T-helper 22 cell (primary cell): ENCODE data around the gene DLG2.
"Not testable (repeated sequence)": the region's sequence is repeated elsewhere in the genome, so short reads cannot be mapped to it uniquely, and the experiment has no call there.

Source experiments
- DNase-seq: peaks from one replicate; pipeline ENCODE4 v3.0.0-alpha.2; 2020; ENCODE audit warnings: low read depth

Gene DLG2

DNA sequence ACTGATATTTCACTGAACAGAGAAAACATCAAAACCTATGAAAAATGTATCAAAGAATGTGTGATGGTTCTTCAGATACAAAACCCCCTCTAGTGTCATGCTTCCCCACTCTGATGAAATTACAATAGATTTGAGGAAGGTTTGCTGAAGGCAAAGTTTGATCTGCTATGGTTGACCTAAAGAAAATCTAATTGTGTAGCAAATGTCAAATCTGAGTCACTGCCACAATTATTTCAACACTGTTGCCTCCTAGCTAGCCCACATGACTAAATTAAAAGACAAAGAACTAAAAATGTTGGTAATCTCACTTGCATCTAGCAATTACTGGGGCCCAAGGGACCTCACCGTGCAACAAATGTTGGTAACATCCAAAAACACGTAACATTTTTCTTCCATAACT, 728.0 kb downstream of the DLG2 start:
- no peak for DNase-seq

- no peak for DNase-seq
Observed at GRCh38 chr11:84894666-84895065, 732.5 kb downstream of the DLG2 start.

GRCh38 chr11:84890676-84891075, 736.5 kb downstream of the DLG2 start:
- DNase-seq = no peak

GRCh38 chr11:84889556-84889955, 737.6 kb downstream of the DLG2 start:
- no peak for DNase-seq

GRCh38 chr11:84887055-84887629, 740.0 kb downstream of the DLG2 start:
- no peak for DNase-seq

GRCh38 chr11:84886344-84886743, 740.8 kb downstream of the DLG2 start:
- DNase-seq = no peak

- DNase-seq = no peak
Observed at GRCh38 chr11:84884836-84885235, 742.3 kb downstream of the DLG2 start.

- DNase-seq = no peak
Observed at GRCh38 chr11:84882056-84882455, 745.1 kb downstream of the DLG2 start.

DNA sequence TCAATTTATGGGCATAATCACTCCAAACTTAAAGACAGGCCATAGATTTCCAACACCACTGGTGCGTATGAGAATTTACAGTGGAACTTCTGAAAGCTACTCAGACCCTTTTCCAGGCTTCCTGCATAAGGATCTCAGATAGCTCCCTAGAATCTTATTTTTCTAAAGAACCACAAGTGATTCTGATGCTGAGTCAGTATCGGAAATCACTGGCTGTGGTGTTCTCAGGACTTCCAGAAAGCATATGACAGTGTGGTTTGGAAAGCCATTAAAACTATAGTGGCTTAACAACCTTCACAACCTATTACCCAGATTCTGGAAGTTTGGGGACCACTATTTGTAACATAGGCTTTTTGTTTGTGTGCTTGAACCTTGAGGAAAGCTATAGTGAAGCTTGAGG, 756.0 kb downstream of the DLG2 start:
- DNase-seq = no peak

GRCh38 chr11:84870486-84870885, 756.7 kb downstream of the DLG2 start:
- no peak for DNase-seq

- no peak for DNase-seq
Observed at GRCh38 chr11:84866922-84867321, 760.2 kb downstream of the DLG2 start.

DNA sequence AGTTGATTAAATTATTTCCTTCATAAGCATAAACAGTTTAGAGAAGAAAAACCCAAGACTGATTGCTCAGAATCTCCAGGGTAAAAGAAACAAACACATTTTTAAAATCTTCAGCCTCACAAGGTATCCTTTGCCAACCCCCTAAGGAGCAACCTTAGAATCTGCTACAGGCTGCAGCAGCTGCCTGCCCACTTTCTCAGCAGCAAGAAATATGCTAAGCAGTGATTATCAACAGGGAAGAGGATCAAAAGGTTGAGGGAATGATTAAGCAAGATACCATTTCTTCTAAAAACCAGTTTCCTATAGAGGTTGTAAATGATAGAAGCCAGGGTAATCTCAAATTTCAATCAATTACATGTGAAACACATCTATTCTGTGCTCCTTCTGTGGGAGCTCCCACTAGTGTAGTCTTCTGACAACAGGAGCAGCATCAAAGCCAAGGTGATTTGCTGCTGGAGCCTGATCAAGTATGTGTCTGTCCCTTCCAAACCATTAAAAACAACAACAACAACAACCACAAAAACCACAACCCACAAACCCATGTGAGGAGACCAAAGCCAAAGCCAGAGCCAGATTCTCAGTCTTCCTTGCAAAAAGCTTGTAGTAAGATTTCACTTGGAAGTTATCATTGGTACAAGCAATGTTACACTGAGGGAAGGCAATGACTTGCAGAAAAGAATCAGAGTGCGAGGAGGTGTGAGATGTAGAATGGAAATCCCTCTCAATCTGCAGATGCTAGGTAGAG, 761.2 kb downstream of the DLG2 start:
- DNase-seq = no peak

DNA sequence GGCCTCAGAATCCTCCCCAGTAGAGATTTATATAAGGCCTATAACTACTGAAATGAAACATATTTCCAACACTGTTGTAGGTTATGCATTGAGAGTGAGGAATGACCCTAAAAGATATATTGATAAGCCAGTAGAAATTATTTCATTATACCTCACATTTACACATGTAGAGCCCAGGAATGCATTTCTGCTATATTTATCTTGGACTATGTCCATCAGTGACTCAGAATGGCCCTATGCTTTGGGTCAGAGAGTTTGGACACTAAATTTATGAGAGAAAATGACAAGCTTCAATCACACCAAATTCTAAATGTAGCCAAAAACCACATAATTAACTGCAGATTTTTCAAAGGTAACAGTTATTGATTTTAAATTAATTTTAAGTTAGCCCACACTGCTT, 761.9 kb downstream of the DLG2 start:
- DNase-seq = no peak

DNA sequence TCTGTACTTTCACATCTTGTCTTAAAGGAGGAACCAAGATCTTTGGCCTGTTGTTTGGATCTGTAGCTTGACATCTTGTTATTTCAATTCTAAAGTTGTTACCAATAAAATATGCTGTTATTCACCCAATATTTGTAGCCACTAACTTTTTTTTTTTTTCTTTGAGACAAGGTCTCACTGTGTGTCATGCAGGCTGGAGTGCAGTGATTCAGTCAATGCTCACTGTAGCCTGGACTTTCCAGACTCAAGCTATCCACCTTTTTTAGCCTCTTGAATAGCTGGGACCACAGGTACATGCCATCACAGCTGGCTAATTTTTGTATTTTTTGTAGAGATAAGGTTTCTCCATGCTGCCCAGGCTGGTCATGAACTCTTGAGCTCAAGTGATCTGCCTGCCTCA, 769.4 kb downstream of the DLG2 start:
- DNase-seq = no peak

DNA sequence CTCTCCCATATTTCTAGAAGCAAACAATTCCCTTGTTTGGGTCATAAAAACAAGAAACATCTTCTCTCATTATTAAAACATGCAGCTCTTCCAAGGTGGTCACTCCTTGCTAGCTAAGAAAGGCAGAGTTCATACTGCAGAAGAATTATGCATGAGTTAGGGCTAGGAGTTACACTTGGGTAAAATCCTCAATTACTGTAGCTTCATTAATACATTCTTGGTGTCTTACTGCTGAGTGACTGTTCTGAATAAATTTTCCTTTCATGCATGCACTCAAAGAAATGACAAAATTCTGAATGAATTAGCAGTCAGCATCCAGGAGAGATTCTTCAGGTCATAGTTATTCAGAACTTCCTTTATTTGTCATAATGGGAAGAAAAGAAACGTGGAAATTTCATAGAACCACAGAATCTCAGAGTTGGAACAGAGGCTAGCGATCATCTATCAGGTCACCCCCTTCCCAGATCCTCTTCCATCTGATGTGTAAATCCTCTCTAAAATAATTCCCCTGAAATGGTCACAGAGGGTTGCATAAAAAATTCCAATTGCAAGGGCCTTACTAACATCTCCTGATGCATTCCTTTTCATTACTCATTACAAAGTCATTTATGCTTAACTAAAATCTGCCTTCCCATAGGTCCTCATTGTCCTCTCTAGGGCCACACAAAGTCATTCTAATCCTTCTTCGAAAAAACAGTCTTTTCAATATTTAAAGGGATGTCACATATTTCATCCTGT, 771.5 kb downstream of the DLG2 start:
- DNase-seq = no peak

GRCh38 chr11:84854498-84854880, 772.7 kb downstream of the DLG2 start:
- no peak for DNase-seq

- DNase-seq = no peak
Observed at GRCh38 chr11:84853841-84854497, 773.2 kb downstream of the DLG2 start.

- DNase-seq = no peak
Observed at GRCh38 chr11:84847842-84848241, 779.3 kb downstream of the DLG2 start.

GRCh38 chr11:84840201-84840600, 786.9 kb downstream of the DLG2 start:
- DNase-seq = not testable (repeated sequence)

GRCh38 chr11:84837402-84838069, 789.6 kb downstream of the DLG2 start:
- DNase-seq = no peak

- DNase-seq = no peak
Observed at GRCh38 chr11:84836371-84836770, 790.8 kb downstream of the DLG2 start.

DNA sequence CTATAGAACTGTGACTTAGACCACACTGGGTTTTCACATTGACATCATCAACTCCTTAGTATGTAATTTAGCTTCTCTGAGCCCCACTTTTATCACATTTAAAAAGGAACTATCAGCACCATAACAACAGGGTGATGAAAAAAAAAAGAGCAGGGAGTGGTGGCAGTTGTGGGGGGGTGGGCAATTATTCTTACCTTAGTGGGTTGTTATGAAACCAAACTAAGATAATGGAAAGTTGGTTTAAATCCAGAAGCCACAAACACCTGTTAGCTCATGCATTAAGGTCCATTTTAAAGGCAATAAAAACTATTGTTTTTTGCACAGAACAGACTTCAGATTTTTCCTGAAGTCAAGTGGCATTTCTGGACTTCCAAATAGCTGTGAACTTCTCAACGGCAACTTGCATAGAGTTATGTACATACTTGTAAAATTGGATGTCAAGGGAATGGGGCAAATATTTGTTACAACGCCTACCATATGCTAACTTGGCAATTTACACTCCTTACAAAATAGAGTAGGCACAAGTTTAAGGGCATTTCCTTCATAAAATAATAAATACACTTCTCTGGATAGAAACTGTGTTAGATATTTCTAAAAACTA, 793.6 kb downstream of the DLG2 start:
- DNase-seq = no peak
